WI38 (cell line): ENCODE measurements around the gene PSMD1.
A peak's percentile ranks its signal among the peaks of the same experiment; 100 is the strongest.

Experiments
- H3K4me3 ChIP-seq: 2 replicates; pipeline ENCODE4 v1.5.1; 2011; ENCODE audit warnings: low read depth, mild to moderate bottlenecking, control low read depth, low read length
- CTCF ChIP-seq: IDR thresholded peaks from 2 replicates; pipeline ENCODE4 v1.5.1; 2012; ENCODE audit warnings: low read depth, mild to moderate bottlenecking, control low read depth, low read length

The PSMD1 gene

GRCh38 chr2:231118614-231118942, 61.9 kb downstream of the PSMD1 start:
- H3K4me3 ChIP-seq = no peak overlapping the region
- no peak for TF ChIP-seq CTCF

- H3K4me3 ChIP-seq = peak overlapping the region; percentile 7
- no peak for TF ChIP-seq CTCF
These were observed 66.8 kb downstream of the PSMD1 start for GRCh38 chr2:231123362-231123898.

- TF ChIP-seq CTCF = no peak
- peak within 1 kb of the TSS; percentile 25; the same call in 1 of the 2 replicates for H3K4me3 ChIP-seq
These were observed 68.3 kb downstream of the PSMD1 start, which contains the start of gene HTR2B for GRCh38 chr2:231124838-231125568. Gene HTR2B, minus strand, starts transcription at chr2:231125042. Its CDS starts 1,278 bp downstream, at chr2:231123764.

- no peak overlapping the region for H3K4me3 ChIP-seq
- TF ChIP-seq CTCF = no peak
These were observed 69.5 kb downstream of the PSMD1 start for GRCh38 chr2:231126123-231126522.

GRCh38 chr2:231127480-231127879, 70.8 kb downstream of the PSMD1 start:
- TF ChIP-seq CTCF = no peak
- no peak overlapping the region for H3K4me3 ChIP-seq

GRCh38 chr2:231127936-231128335, 71.3 kb downstream of the PSMD1 start:
- TF ChIP-seq CTCF = no peak
- H3K4me3 ChIP-seq = no peak overlapping the region

- TF ChIP-seq CTCF = no peak
- no peak overlapping the region for H3K4me3 ChIP-seq
These were observed 71.9 kb downstream of the PSMD1 start for GRCh38 chr2:231128541-231128940.
